ENCODE results near the gene TTBK1. TPM values are rescaled to one million over a fixed set of nuclear protein-coding genes. Genes with fewer than 3 reads are reported as not detected.

The TTBK1 gene
- total and polyA plus RNA-seq, 2 donors from 2014 or later = 0.26 to 0.31 TPM

DNA sequence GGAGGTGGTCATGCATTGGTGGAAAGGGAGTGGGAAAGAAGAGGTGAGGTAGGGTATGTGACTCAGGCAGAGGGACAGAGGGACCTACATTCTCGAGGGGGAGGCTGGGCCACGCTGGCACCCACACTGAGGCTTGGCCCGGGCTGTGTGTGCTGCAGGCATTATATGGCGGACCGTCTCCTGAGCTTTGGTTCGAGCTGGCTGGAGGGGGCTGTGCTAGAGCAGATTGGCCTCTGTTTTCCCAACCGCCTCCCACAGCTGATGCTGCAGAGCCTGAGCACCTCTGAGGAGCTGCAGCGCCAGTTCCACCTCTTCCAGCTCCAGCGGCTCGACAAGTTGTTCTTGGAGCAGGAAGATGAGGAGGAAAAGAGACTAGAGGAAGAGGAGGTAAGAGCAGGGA is 37.4 kb upstream of the TTBK1 start:
- TF ChIP-seq, protein P1, sequence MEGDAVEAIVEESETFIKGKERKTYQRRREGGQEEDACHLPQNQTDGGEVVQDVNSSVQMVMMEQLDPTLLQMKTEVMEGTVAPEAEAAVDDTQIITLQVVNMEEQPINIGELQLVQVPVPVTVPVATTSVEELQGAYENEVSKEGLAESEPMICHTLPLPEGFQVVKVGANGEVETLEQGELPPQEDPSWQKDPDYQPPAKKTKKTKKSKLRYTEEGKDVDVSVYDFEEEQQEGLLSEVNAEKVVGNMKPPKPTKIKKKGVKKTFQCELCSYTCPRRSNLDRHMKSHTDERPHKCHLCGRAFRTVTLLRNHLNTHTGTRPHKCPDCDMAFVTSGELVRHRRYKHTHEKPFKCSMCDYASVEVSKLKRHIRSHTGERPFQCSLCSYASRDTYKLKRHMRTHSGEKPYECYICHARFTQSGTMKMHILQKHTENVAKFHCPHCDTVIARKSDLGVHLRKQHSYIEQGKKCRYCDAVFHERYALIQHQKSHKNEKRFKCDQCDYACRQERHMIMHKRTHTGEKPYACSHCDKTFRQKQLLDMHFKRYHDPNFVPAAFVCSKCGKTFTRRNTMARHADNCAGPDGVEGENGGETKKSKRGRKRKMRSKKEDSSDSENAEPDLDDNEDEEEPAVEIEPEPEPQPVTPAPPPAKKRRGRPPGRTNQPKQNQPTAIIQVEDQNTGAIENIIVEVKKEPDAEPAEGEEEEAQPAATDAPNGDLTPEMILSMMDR (IDR thresholded peaks at IDR 0.05; ENCODE audit: borderline replicate concordance, extremely low read depth, insufficient read depth) = no peak
- Histone ChIP-seq H3K4me1 (ENCODE audit: control insufficient read depth in 2 of 3, insufficient read depth in 2 of 3, low read depth in 1 of 3, low read length in 3 of 3) (no peaks in the 10 kb centered on the region), H3K4me3 (ENCODE audit: low read length in 3 of 3) (no peak overlapping the region), H3K27ac (ENCODE audit: low read depth in 2 of 2, low read length in 2 of 2) (no peak overlapping the region), H3K9me3 (ENCODE audit: control insufficient read depth in 2 of 3, insufficient read depth in 1 of 3, low read length in 3 of 3) (no peaks in the 10 kb centered on the region), H3K36me3 (ENCODE audit: control insufficient read depth in 2 of 3, insufficient read depth in 3 of 3, low read length in 3 of 3) (peaks cover 0 to 9% (median 1%) of the 10 kb centered on the region in 3 donors), H3K9ac (ENCODE audit: low read length in 3 of 3) (no peak overlapping the region), H3K27me3 (ENCODE audit: control insufficient read depth, insufficient read depth, low read length) (no peaks in the 10 kb centered on the region)
- peak in 1 of 5 donors; percentile 25 for DNase-seq
- intact Hi-C loops (cut with DNase I) = no loop called here
- FAIRE-seq = no peak

DNA sequence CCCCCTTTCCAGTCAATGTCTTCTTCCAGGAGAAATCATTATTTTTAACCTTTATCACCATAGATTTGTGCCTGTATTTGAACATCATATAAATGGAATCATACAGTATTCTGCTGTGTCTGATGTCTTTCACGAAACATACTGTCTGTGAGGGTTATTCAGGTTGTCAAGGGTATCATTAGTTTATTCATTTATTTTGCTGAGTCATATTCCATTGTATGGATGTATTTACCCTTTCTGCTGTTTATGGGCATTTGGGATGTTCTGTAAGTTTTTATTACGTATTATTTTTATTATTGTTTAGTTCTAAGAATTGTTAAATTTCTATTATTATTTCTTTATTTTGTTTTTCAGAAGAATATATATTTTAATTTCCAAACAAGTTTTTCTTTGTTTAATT is 36.0 kb upstream of the TTBK1 start:
- FAIRE-seq = no peak
- no peak for DNase-seq
- no peak overlapping the region for H3K27ac ChIP-seq (ENCODE audit: low read depth in 2 of 2, low read length in 2 of 2)
- no peaks in the 10 kb centered on the region for H3K27me3 ChIP-seq (ENCODE audit: control insufficient read depth, insufficient read depth, low read length)
- TF ChIP-seq, protein P1 (IDR thresholded peaks at IDR 0.05; ENCODE audit: borderline replicate concordance, extremely low read depth, insufficient read depth) = no peak
- no peaks in the 10 kb centered on the region for H3K4me1 ChIP-seq (ENCODE audit: control insufficient read depth in 2 of 3, insufficient read depth in 2 of 3, low read depth in 1 of 3, low read length in 3 of 3)
- H3K4me3 ChIP-seq (ENCODE audit: low read length in 3 of 3) = no peak overlapping the region
- intact Hi-C loops (cut with DNase I) = no loop called here
- H3K36me3 ChIP-seq (ENCODE audit: control insufficient read depth in 2 of 3, insufficient read depth in 3 of 3, low read length in 3 of 3) = peaks cover 0 to 9% (median 0%) of the 10 kb centered on the region in 3 donors
- H3K9ac ChIP-seq (ENCODE audit: low read length in 3 of 3) = no peak overlapping the region
- no peaks in the 10 kb centered on the region for H3K9me3 ChIP-seq (ENCODE audit: control insufficient read depth in 2 of 3, insufficient read depth in 1 of 3, low read length in 3 of 3)

DNA sequence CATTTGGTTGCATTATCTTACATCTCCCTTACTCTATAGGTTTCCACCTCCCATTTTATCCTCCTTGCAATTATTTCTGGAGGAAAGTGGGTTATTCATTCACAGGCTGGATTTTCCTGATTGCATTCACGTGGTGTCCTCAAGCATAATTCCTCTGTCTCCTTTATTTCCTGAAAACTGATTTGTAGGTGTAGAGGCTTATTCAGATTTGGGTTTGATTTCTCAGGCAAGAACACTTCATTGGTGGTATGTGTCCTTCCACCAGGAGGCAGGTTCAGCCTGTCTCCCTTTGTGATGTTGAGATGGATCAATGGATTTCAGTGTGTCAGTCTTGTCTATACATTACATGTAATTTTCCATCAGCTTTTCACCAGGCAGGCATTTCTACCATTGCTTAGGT is 31.3 kb upstream of the TTBK1 start:
- DNase-seq (peak in 2 of 5 donors; percentile 51 to 54), FAIRE-seq (no peak)
- Histone ChIP-seq H3K4me1 (ENCODE audit: control insufficient read depth in 2 of 3, insufficient read depth in 2 of 3, low read depth in 1 of 3, low read length in 3 of 3) (no peaks in the 10 kb centered on the region), H3K9ac (ENCODE audit: low read length in 3 of 3) (no peak overlapping the region), H3K4me3 (ENCODE audit: low read length in 3 of 3) (no peak overlapping the region), H3K27me3 (ENCODE audit: control insufficient read depth, insufficient read depth, low read length) (no peaks in the 10 kb centered on the region), H3K9me3 (ENCODE audit: control insufficient read depth in 2 of 3, insufficient read depth in 1 of 3, low read length in 3 of 3) (no peaks in the 10 kb centered on the region), H3K27ac (ENCODE audit: low read depth in 2 of 2, low read length in 2 of 2) (no peak overlapping the region), H3K36me3 (ENCODE audit: control insufficient read depth in 2 of 3, insufficient read depth in 3 of 3, low read length in 3 of 3) (peaks cover 0 to 17% (median 0%) of the 10 kb centered on the region in 3 donors)
- TF ChIP-seq, protein P1 (IDR thresholded peaks at IDR 0.05; ENCODE audit: borderline replicate concordance, extremely low read depth, insufficient read depth) = no peak
- intact Hi-C loops (cut with DNase I) = no loop called here

DNA sequence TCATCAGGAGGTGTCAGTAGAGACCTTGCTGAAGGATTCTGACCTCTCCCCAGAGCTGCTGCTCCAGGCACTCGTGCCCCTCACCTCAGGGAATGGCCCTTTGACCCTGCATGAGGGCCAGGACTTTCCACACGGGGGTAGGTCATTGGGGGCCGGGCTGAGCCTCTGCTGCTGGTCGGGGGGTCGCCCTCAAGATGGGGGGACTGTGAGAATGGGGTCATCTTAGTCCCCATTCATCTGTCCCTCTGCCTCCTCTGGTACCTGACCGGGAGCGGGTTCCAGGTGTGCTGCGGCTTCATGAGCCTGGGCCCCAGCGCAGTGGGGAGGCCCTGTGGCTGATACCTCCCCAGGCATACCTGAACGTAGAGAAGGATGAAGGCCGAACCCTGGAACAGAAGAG is 29.9 kb upstream of the TTBK1 start:
- FAIRE-seq = no peak
- H3K9ac ChIP-seq (ENCODE audit: low read length in 3 of 3) = no peak overlapping the region
- no peaks in the 10 kb centered on the region for H3K4me1 ChIP-seq (ENCODE audit: control insufficient read depth in 2 of 3, insufficient read depth in 2 of 3, low read depth in 1 of 3, low read length in 3 of 3)
- intact Hi-C loops (cut with DNase I) = no loop called here
- TF ChIP-seq, protein P1 (IDR thresholded peaks at IDR 0.05; ENCODE audit: borderline replicate concordance, extremely low read depth, insufficient read depth) = no peak
- no peak overlapping the region for H3K4me3 ChIP-seq (ENCODE audit: low read length in 3 of 3)
- no peak overlapping the region for H3K27ac ChIP-seq (ENCODE audit: low read depth in 2 of 2, low read length in 2 of 2)
- peaks cover 0 to 17% (median 2%) of the 10 kb centered on the region in 3 donors for H3K36me3 ChIP-seq (ENCODE audit: control insufficient read depth in 2 of 3, insufficient read depth in 3 of 3, low read length in 3 of 3)
- H3K9me3 ChIP-seq (ENCODE audit: control insufficient read depth in 2 of 3, insufficient read depth in 1 of 3, low read length in 3 of 3) = no peaks in the 10 kb centered on the region
- H3K27me3 ChIP-seq (ENCODE audit: control insufficient read depth, insufficient read depth, low read length) = no peaks in the 10 kb centered on the region
- DNase-seq = no peak

Data from kidney (tissue), 14 donors.